Osteoblast (primary cell): Measurements from ENCODE around the gene YTHDF1. TPM values are rescaled to one million over a fixed set of nuclear protein-coding genes. Genes with fewer than 3 reads are reported as not detected.

Experiments
- DNase-seq: peaks from one replicate; pipeline ENCODE4 v3.0.0; 2011; ENCODE audit warnings: low spot score, mixed read lengths; ENCODE audit not compliant: insufficient read length; ENCODE audit errors: missing footprints
- H2AFZ ChIP-seq: 2 replicates; pipeline ENCODE4 v1.6.0; 2011; ENCODE audit warnings: mild to moderate bottlenecking, low read length
- H3K27ac ChIP-seq: 2 replicates; pipeline ENCODE4 v1.5.1; 2011; ENCODE audit warnings: mild to moderate bottlenecking, low read depth, low read length, moderate library complexity
- H3K27me3 ChIP-seq: 2 replicates; pipeline ENCODE4 v1.6.0; 2012; ENCODE audit warnings: mild to moderate bottlenecking, control low read depth, inconsistent platforms, low read length, moderate library complexity; ENCODE audit not compliant: insufficient read depth
- H3K36me3 ChIP-seq: 2 replicates; pipeline ENCODE4 v1.5.1; 2011; ENCODE audit warnings: mild to moderate bottlenecking, low read length, control low read depth, moderate library complexity; ENCODE audit not compliant: insufficient read depth
- H3K4me1 ChIP-seq: 2 replicates; pipeline ENCODE4 v1.5.1; 2011; ENCODE audit warnings: mild to moderate bottlenecking, low read length, control low read depth, moderate library complexity; ENCODE audit not compliant: insufficient read depth
- H3K4me2 ChIP-seq: 2 replicates; pipeline ENCODE4 v1.6.0; 2011; ENCODE audit warnings: mild to moderate bottlenecking, low read length; ENCODE audit not compliant: insufficient read depth
- H3K4me3 ChIP-seq: fragments of 200-600 bp; sonication (generic); 3 replicates; pipeline ENCODE4 v1.5.1; 2012; ENCODE audit warnings: mild to moderate bottlenecking, low read length, inconsistent platforms; ENCODE audit not compliant: insufficient read depth
- H3K79me2 ChIP-seq: 2 replicates; pipeline ENCODE4 v1.6.0; 2012; ENCODE audit warnings: mild to moderate bottlenecking, low read length, control low read depth, inconsistent platforms; ENCODE audit not compliant: insufficient read depth
- H3K9me3 ChIP-seq: 2 replicates; pipeline ENCODE4 v1.5.1; 2011; ENCODE audit warnings: low read depth, low read length, control low read depth
- H4K20me1 ChIP-seq: 2 replicates; pipeline ENCODE4 v1.6.0; 2012; ENCODE audit warnings: mild to moderate bottlenecking, low read length, control low read depth; ENCODE audit not compliant: insufficient read depth
- total RNA-seq: library from RNA; depleted of rRNA; stranded (reverse); fragments of >200 nt; gene quantifications from 2 replicates; pipeline ENCODE4 v1.2.3, GENCODE V29; 2012
- TF ChIP-seq, protein P1 (sequence below): IDR thresholded peaks from 2 replicates; pipeline ENCODE4 v1.5.1; 2011; ENCODE audit warnings: mild to moderate bottlenecking, low read depth, low read length, moderate library complexity; ENCODE audit errors: extremely low read depth

YTHDF1 gene
- total RNA-seq, 1 donor = 23.9 TPM

DNA sequence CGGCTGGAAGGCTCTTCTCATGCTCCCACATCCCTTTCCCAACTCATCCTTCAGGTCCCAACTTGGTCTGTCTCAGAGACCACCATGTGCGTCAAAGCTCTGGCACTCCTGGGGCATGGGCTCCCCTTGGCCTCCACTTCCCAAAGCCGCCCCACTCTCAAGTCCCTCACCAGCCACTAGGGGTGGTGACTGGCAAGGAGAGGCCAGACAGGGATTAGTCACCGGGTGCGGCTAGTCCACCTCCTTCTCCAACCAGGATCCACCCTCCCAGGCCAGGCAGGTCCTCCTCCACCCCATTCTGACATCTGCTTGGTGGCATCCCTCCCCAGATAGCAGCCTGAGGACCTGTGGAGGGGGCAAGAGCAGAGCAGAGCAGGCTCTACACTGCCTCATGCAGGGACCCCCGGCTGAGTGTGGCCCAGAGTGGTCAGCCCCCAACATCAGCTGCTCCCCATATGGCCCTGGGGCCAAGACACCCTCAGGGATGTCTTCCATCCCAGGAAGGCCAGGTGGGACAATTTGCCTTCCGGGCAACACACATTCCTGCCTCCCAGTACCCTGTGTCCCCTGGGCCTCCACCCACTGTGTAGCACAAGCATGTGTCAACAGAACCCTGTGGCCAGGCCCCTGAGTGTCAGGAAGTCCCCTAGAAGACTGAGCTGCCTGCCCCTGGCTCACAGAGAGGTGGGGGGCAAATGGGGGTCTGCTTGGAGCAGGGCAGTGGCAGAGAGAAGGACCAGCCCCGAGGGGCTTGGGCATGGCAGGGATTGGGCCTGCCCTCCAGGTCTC, 29.2 kb downstream of the YTHDF1 start:
- Histone ChIP-seq H3K79me2 (no peaks in the 10 kb centered on the region), H2AFZ (no peak overlapping the region), H3K4me1 (no peaks in the 10 kb centered on the region), H4K20me1 (no peaks in the 10 kb centered on the region), H3K27me3 (no peaks in the 10 kb centered on the region), H3K9me3 (no peaks in the 10 kb centered on the region), H3K36me3 (no peaks in the 10 kb centered on the region), H3K27ac (no peak overlapping the region), H3K4me3 (no peak overlapping the region), H3K4me2 (no peak overlapping the region)
- TF ChIP-seq, protein P1, sequence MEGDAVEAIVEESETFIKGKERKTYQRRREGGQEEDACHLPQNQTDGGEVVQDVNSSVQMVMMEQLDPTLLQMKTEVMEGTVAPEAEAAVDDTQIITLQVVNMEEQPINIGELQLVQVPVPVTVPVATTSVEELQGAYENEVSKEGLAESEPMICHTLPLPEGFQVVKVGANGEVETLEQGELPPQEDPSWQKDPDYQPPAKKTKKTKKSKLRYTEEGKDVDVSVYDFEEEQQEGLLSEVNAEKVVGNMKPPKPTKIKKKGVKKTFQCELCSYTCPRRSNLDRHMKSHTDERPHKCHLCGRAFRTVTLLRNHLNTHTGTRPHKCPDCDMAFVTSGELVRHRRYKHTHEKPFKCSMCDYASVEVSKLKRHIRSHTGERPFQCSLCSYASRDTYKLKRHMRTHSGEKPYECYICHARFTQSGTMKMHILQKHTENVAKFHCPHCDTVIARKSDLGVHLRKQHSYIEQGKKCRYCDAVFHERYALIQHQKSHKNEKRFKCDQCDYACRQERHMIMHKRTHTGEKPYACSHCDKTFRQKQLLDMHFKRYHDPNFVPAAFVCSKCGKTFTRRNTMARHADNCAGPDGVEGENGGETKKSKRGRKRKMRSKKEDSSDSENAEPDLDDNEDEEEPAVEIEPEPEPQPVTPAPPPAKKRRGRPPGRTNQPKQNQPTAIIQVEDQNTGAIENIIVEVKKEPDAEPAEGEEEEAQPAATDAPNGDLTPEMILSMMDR = peak; percentile 28
- peak; percentile 90 for DNase-seq

DNA sequence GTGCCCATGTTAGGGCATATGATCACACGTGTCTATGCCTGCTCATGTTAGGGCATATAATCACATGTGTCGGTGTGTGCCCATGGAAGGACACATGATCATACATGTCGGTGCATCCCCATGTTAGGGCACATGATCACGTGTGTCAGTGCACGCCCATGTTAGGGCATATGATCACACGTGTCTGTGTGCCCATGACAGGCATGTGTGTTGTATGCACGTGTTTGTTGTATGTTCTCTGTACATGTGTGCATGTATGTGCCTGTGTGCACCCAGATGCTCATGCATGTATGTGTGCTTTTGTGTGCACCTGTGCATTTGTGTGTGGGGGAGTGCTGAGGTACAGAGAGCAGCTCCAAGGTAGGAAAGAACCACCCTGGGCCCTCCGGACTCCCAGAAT, 29.8 kb downstream of the YTHDF1 start:
- H3K79me2 ChIP-seq = no peaks in the 10 kb centered on the region
- H2AFZ ChIP-seq = no peak overlapping the region
- H3K27me3 ChIP-seq = no peaks in the 10 kb centered on the region
- TF ChIP-seq, protein P1 = no peak
- H3K4me3 ChIP-seq = no peak overlapping the region
- no peaks in the 10 kb centered on the region for H3K9me3 ChIP-seq
- no peaks in the 10 kb centered on the region for H3K4me1 ChIP-seq
- H3K27ac ChIP-seq = no peak overlapping the region
- no peaks in the 10 kb centered on the region for H4K20me1 ChIP-seq
- DNase-seq = peak; percentile 30
- H3K36me3 ChIP-seq = no peaks in the 10 kb centered on the region
- no peak overlapping the region for H3K4me2 ChIP-seq

DNA sequence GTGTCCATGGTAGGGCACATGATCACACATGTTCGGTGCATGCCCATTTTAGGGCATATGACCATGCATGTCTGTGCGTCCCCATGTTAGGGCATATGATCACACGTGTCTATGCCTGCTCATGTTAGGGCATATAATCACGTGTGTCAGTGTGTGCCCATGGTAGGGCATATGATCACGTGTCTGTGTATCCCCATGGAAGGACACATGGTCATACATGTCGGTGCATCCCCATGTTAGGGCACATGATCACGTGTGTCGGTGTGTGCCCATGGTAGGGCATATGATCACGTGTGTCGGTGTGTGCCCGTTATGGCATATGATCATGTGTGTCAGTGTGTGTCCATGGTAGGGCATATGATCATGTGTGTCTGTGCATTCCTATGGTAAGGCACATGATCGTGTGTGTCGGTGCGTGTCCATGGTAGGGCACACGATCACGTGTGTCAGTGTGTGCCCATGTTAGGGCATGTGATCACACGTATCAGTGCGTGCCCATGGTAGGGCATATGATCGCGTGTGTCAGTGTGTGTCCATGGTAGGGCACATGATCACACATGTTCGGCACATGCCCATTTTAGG, 30.6 kb downstream of the YTHDF1 start:
- H2AFZ ChIP-seq = no peak overlapping the region
- no peaks in the 10 kb centered on the region for H3K36me3 ChIP-seq

More for the DNA sequence above, 30.6 kb downstream of the YTHDF1 start:
- TF ChIP-seq, protein P1 = no peak
- Histone ChIP-seq H3K4me3 (no peak overlapping the region), H3K4me1 (no peaks in the 10 kb centered on the region), H3K4me2 (no peak overlapping the region), H3K9me3 (no peaks in the 10 kb centered on the region), H3K79me2 (no peaks in the 10 kb centered on the region), H3K27ac (no peak overlapping the region), H3K27me3 (peaks cover under 1% of the 10 kb centered on the region), H4K20me1 (no peaks in the 10 kb centered on the region)
- DNase-seq = no peak
